Epithelial cell of proximal tubule (primary cell): Measurements from ENCODE around the gene ZNF331. TPM values are rescaled to one million over a fixed set of nuclear protein-coding genes. Genes with fewer than 3 reads are reported as not detected.

ENCODE experiments used
- DNase-seq: peaks from one replicate; pipeline ENCODE4 v3.0.0-alpha.2; 2011; ENCODE audit warnings: low read depth
- H3K4me3 ChIP-seq: 2 replicates; pipeline ENCODE4 v1.5.1; 2011; ENCODE audit warnings: low read depth, mild to moderate bottlenecking, low read length
- CTCF ChIP-seq: conservative IDR thresholded peaks from 2 replicates; pipeline ENCODE4 v1.5.1; 2012; ENCODE audit warnings: low read depth, mild to moderate bottlenecking, low read length
- total RNA-seq: library from RNA; depleted of rRNA; stranded (reverse); fragments of >200 nt; gene quantifications from 2 replicates; pipeline ENCODE4 v1.2.3, GENCODE V29; 2015

Gene ZNF331
- total RNA-seq, 1 donor from 2014 or later = 6.1 TPM

- TF ChIP-seq CTCF = no peak
- no peak overlapping the region for H3K4me3 ChIP-seq
These were observed 70.4 kb downstream of the ZNF331 start for GRCh38 chr19:53608381-53608780.

GRCh38 chr19:53612762-53613526 lies 75.0 kb downstream of the ZNF331 start:
- no peak overlapping the region for H3K4me3 ChIP-seq
- no peak for DNase-seq
- TF ChIP-seq CTCF = no peak

More at GRCh38 chr19:53608381-53608780, 70.4 kb downstream of the ZNF331 start:
- no peak for DNase-seq

GRCh38 chr19:53621885-53622740 lies 84.2 kb downstream of the ZNF331 start:
- no peak for TF ChIP-seq CTCF
- no peak overlapping the region for H3K4me3 ChIP-seq
- no peak for DNase-seq

GRCh38 chr19:53624771-53625545 lies 87.0 kb downstream of the ZNF331 start:
- H3K4me3 ChIP-seq = no peak overlapping the region
- TF ChIP-seq CTCF = no peak
- no peak for DNase-seq

GRCh38 chr19:53626486-53626885 lies 88.5 kb downstream of the ZNF331 start:
- H3K4me3 ChIP-seq = no peak overlapping the region
- no peak for TF ChIP-seq CTCF
- no peak for DNase-seq

- H3K4me3 ChIP-seq = no peak overlapping the region
- DNase-seq = no peak
- no peak for TF ChIP-seq CTCF
These were observed 89.0 kb downstream of the ZNF331 start for GRCh38 chr19:53626976-53627375.

Other genes with a start within 250 kb of the ZNF331 start
- gene ZNF845, start 204.4 kb upstream of the ZNF331 start, total RNA-seq = 4.5 and 4.6 TPM in 2 replicates
- gene ZNF525, start 172.4 kb upstream of the ZNF331 start, total RNA-seq = 5.6 and 16.3 TPM in 2 replicates
- 5.1 and 5.5 TPM in 2 replicates for gene ZNF765, start 143.0 kb upstream of the ZNF331 start, total RNA-seq
- gene ZNF761, start 106.2 kb upstream of the ZNF331 start, total RNA-seq = 4.4 and 6.1 TPM in 2 replicates
- gene ZNF813, start 70.4 kb upstream of the ZNF331 start, total RNA-seq = 2.6 and 4.6 TPM in 2 replicates
- not detected in 2 replicates for gene DPRX, start 93.9 kb downstream of the ZNF331 start, total RNA-seq